K562 (cell line): Measurements from ENCODE around the gene ALOXE3. TPM values are rescaled to one million over a fixed set of nuclear protein-coding genes. Genes with fewer than 3 reads are reported as not detected.
A peak's percentile ranks its signal among the peaks of the same experiment; 100 is the strongest.

Experiments used
- BHLHE40 ChIP-seq: IDR thresholded peaks from 2 replicates; pipeline ENCODE4 v1.6.1; 2011; ENCODE audit warnings: low read length, improper control_type of control experiment
- CREB1 ChIP-seq, 2 experiments: sonication (generic) in 1 of 2; formaldehyde crosslinking in 1 of 2; IDR thresholded peaks; 2 replicates each; pipeline versions ENCODE4 v1.6.1 to v1.8.0; 2012 to 2022; ENCODE audit warnings: inconsistent platforms in 1 of 2, mild to moderate bottlenecking in 1 of 2, missing genetic modification reagents in 1 of 2, moderate library complexity in 1 of 2
- CREM ChIP-seq: IDR thresholded peaks from 2 replicates; pipeline ENCODE4 v1.6.1; 2014; ENCODE audit warnings: antibody characterized with exemption, low read depth
- CTBP1 ChIP-seq: fragments of 450-650 bp; IDR thresholded peaks from 2 replicates; pipeline ENCODE4 v1.6.1; 2016; ENCODE audit warnings: borderline replicate concordance
- CTCFL ChIP-seq: IDR thresholded peaks from 2 replicates; pipeline ENCODE4 v1.6.1; 2011; ENCODE audit warnings: borderline replicate concordance, low read depth, mild to moderate bottlenecking, moderate library complexity, low read length; ENCODE audit not compliant: insufficient read depth, poor library complexity, severe bottlenecking
- E2F6 ChIP-seq, 2 experiments: IDR thresholded peaks; 2 replicates each; pipeline ENCODE4 v1.6.1; 2011; ENCODE audit warnings: borderline replicate concordance in 1 of 2, control low read depth in 1 of 2, low read depth in 1 of 2, low read length in 1 of 2, mild to moderate bottlenecking in 1 of 2, mixed read lengths in 1 of 2, moderate library complexity in 1 of 2; ENCODE audit not compliant: insufficient read depth in 1 of 2, insufficient read length in 1 of 2, poor library complexity in 1 of 2, severe bottlenecking in 1 of 2; ENCODE audit errors: extremely low read depth in 1 of 2
- EP300 ChIP-seq: IDR thresholded peaks from 2 replicates; pipeline ENCODE4 v1.6.1; 2012; ENCODE audit warnings: low read length, improper control_type of control experiment
- FOXJ3 ChIP-seq: sonication (generic); formaldehyde crosslinking; IDR thresholded peaks from 2 replicates; pipeline ENCODE4 v1.4.0; 2020; ENCODE audit warnings: mild to moderate bottlenecking, missing genetic modification reagents
- HNRNPK ChIP-seq: fragments of 200-400 bp; formaldehyde crosslinking; IDR thresholded peaks from one replicate; pipeline ENCODE4 v1.6.1; 2018; ENCODE audit warnings: mild to moderate bottlenecking, low read depth, low read length; ENCODE audit not compliant: poor library complexity, severe bottlenecking
- RAD21 ChIP-seq, 2 experiments: fragments of 250-450 bp in 1 of 2; fragments of 450-650 bp in 1 of 2; sonication (Bioruptor Pico) in 1 of 2; formaldehyde crosslinking in 1 of 2; IDR thresholded peaks in 1 of 2; conservative IDR thresholded peaks in 1 of 2; 2 replicates each; pipeline versions ENCODE4 v1.4.0 to v1.8.0; 2020 to 2022; ENCODE audit warnings: mild to moderate bottlenecking in 2 of 2, moderate library complexity in 1 of 2
- SRSF1 ChIP-seq: fragments of 200-400 bp; formaldehyde crosslinking; IDR thresholded peaks from 2 replicates; pipeline ENCODE4 v1.6.1; 2017; ENCODE audit warnings: mild to moderate bottlenecking, low read depth, low read length, moderate library complexity
- STAG1 ChIP-seq: sonication (generic); formaldehyde crosslinking; IDR thresholded peaks from 2 replicates; pipeline ENCODE4 v1.5.0; 2020; ENCODE audit warnings: missing genetic modification reagents, borderline replicate concordance
- YBX1 ChIP-seq: fragments of 450-650 bp; IDR thresholded peaks from 2 replicates; pipeline ENCODE4 v1.7.1; 2016; ENCODE audit warnings: mild to moderate bottlenecking
- ZC3H4 ChIP-seq: sonication (generic); formaldehyde crosslinking; IDR thresholded peaks from 2 replicates; pipeline ENCODE4 v1.9.0; 2021; ENCODE audit warnings: missing genetic modification reagents, borderline replicate concordance
- polyA plus RNA-seq, 8 experiments: library from polyadenylated mRNA; depleted of rRNA in 4 of 8; stranded (reverse) in 5 of 8; unstranded in 3 of 8; fragments of >200 nt; fragmentation: Nextera tagmentation in 2 of 8; fragmentation: Illumina TruSeq in 1 of 8; extraction: Ambion mirVana in 2 of 8; extraction: Trizol in 1 of 8; gene quantifications; 2 replicates each; pipeline versions ENCODE4 v1.2.1 to v1.2.3, GENCODE V29; 2011 to 2014; ENCODE audit warnings: inconsistent platforms in 1 of 8, missing spikeins in 1 of 8
- total RNA-seq, 7 experiments: library from RNA; depleted of rRNA in 6 of 7; stranded (reverse); fragments of >200 nt in 6 of 7; fragmentation: Illumina TruSeq in 2 of 7; extraction: Trizol in 2 of 7; gene quantifications; 2 replicates each; pipeline versions ENCODE4 v1.2.1 to v1.2.3, GENCODE V29; 2011 to 2021; ENCODE audit warnings: low replicate concordance in 1 of 7

The ALOXE3 gene
- total and polyA plus RNA-seq, 9 of the 15 experiments (the other 6 are each of a cell fraction or from before 2014, with no cell fraction given), result 0.04 TPM; not detected in 8

- TF ChIP-seq STAG1 (CRISPR knock-in tag), result peak; percentile 28; the same call in 1 of the 2 replicates
- no peak for TF ChIP-seq HNRNPK
- no peak for TF ChIP-seq EP300
- peak; percentile 82 for TF ChIP-seq CREM
- peak in 1 of 2 experiments; percentile 10 for TF ChIP-seq E2F6 (IDR thresholded peaks at IDR 0.05; ENCODE audit: borderline replicate concordance in 1 of 2, extremely low read depth in 1 of 2, insufficient read depth in 1 of 2, insufficient read length in 1 of 2, low read depth in 1 of 2, low read length in 1 of 2, poor library complexity in 1 of 2, severe bottlenecking in 1 of 2)
- 0 out of 2 replicates have a peak, but pooled peaks have one; percentile 7 for TF ChIP-seq BHLHE40
- TF ChIP-seq CTBP1, result 0 out of 2 replicates have a peak, but pooled peaks have one; percentile 28
- TF ChIP-seq FOXJ3 (CRISPR knock-in tag), result no peak
- no peak for TF ChIP-seq ZC3H4 (CRISPR knock-in tag)
- no peak for TF ChIP-seq CREB1 (IDR thresholded peaks at IDR 0.05)
- TF ChIP-seq CREB1 (CRISPR knock-in tag; IDR thresholded peaks at IDR 0.05), result 0 out of 2 replicates have a peak, but pooled peaks have one; percentile 28
- TF ChIP-seq SRSF1, result no peak
- TF ChIP-seq RAD21 (CRISPR knock-in tag; conservative IDR thresholded peaks at IDR 0.05 in 1 of 2, IDR thresholded peaks at IDR 0.05 in 1 of 2), result peak in 1 of 2 experiments; percentile 58; a peak in 3 of 4 replicates
- peak; percentile 59 for TF ChIP-seq CTCFL
- no peak for TF ChIP-seq YBX1
Observed at GRCh38 chr17:8073627-8074484, 44.5 kb downstream of the ALOXE3 start (continued).
